Ishikawa (cell line): Measurements from ENCODE around the gene HES7.

Source experiments
- CEBPB ChIP-seq: IDR thresholded peaks from 2 replicates; pipeline ENCODE4 v1.6.1; 2012
- CREB1 ChIP-seq: IDR thresholded peaks from 2 replicates; pipeline ENCODE4 v1.6.1; 2012; ENCODE audit warnings: low read depth
- EGR1 ChIP-seq: IDR thresholded peaks from 2 replicates; pipeline ENCODE4 v1.6.1; 2012
- EP300 ChIP-seq: IDR thresholded peaks from 2 replicates; pipeline ENCODE4 v1.6.1; 2012; ENCODE audit warnings: borderline replicate concordance
- FOXM1 ChIP-seq: IDR thresholded peaks from 2 replicates; pipeline ENCODE4 v1.6.1; 2012; ENCODE audit warnings: low read depth, borderline replicate concordance
- NFIC ChIP-seq: IDR thresholded peaks from 2 replicates; pipeline ENCODE4 v1.6.1; 2012
- RAD21 ChIP-seq: IDR thresholded peaks from 2 replicates; pipeline ENCODE4 v1.6.1; 2012; ENCODE audit warnings: low read depth
- TAF1 ChIP-seq: IDR thresholded peaks from 2 replicates; pipeline ENCODE4 v1.6.1; 2012; ENCODE audit warnings: low read depth, mild to moderate bottlenecking
- TCF12 ChIP-seq: IDR thresholded peaks from 2 replicates; pipeline ENCODE4 v1.6.1; 2012; ENCODE audit warnings: low read depth
- TEAD4 ChIP-seq: IDR thresholded peaks from 2 replicates; pipeline ENCODE4 v1.6.1; 2012
- YY1 ChIP-seq: IDR thresholded peaks from 2 replicates; pipeline ENCODE4 v1.6.1; 2012; ENCODE audit warnings: low read depth
- ZBTB7A ChIP-seq: IDR thresholded peaks from 2 replicates; pipeline ENCODE4 v1.6.1; 2012; ENCODE audit warnings: low read depth
- TF ChIP-seq, protein P1 (sequence below): IDR thresholded peaks from 2 replicates; pipeline ENCODE4 v1.6.1; 2012; ENCODE audit warnings: low read depth, mild to moderate bottlenecking
- TF ChIP-seq, protein P2 (sequence below): IDR thresholded peaks from 2 replicates; pipeline ENCODE4 v1.6.1; 2012
- TF ChIP-seq, protein P3 (sequence below): IDR thresholded peaks from 2 replicates; pipeline ENCODE4 v1.6.1; 2012

HES7 gene

DNA sequence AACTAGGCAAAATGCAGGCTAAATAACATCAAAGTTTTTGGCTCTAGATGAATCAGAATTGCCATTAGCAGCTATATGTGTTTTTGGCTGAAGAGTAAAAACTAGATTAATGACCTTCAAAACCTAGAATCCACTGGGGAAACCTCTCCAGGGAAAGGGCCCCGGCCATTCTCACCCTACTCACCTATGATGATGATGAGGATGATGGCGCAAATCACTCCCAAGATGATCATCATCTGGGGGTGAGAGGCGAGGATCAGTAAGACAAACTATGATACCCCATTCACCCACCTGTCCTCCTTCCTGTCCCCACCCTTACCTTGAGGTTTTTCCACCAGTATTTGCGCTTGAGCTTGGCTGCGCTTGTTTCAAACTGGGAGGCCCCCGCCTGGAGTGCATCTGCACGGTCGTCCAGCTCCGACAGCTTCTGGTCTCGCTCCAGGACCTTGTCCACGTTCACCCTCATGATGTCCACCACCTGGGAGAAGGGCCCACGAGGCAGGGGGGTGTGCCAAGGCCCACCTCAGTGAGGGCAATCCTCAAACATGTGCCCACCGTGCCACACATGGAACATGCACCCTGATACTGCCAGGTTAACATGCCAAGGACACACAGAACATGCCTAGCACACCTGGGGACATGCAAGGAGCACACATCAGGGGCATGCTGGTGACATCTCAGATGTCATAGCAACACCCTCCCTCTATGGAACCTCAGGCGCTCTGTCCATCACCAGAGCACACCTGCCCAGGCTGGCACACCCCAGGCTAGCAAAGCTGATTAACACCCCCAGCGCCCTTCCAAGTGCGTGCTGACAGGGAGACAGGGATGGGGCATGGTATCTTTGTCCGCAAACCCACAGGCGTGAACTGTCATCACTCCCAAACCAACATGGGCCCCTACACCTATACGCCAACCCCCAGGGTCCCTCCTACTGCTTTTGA, 37.7 kb upstream of the HES7 start:
- TF ChIP-seq, protein P1, sequence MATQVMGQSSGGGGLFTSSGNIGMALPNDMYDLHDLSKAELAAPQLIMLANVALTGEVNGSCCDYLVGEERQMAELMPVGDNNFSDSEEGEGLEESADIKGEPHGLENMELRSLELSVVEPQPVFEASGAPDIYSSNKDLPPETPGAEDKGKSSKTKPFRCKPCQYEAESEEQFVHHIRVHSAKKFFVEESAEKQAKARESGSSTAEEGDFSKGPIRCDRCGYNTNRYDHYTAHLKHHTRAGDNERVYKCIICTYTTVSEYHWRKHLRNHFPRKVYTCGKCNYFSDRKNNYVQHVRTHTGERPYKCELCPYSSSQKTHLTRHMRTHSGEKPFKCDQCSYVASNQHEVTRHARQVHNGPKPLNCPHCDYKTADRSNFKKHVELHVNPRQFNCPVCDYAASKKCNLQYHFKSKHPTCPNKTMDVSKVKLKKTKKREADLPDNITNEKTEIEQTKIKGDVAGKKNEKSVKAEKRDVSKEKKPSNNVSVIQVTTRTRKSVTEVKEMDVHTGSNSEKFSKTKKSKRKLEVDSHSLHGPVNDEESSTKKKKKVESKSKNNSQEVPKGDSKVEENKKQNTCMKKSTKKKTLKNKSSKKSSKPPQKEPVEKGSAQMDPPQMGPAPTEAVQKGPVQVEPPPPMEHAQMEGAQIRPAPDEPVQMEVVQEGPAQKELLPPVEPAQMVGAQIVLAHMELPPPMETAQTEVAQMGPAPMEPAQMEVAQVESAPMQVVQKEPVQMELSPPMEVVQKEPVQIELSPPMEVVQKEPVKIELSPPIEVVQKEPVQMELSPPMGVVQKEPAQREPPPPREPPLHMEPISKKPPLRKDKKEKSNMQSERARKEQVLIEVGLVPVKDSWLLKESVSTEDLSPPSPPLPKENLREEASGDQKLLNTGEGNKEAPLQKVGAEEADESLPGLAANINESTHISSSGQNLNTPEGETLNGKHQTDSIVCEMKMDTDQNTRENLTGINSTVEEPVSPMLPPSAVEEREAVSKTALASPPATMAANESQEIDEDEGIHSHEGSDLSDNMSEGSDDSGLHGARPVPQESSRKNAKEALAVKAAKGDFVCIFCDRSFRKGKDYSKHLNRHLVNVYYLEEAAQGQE = no peak
- TF ChIP-seq ZBTB7A = no peak
- TF ChIP-seq, protein P2, sequence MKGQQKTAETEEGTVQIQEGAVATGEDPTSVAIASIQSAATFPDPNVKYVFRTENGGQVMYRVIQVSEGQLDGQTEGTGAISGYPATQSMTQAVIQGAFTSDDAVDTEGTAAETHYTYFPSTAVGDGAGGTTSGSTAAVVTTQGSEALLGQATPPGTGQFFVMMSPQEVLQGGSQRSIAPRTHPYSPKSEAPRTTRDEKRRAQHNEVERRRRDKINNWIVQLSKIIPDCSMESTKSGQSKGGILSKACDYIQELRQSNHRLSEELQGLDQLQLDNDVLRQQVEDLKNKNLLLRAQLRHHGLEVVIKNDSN = no peak
- TF ChIP-seq YY1 = no peak
- no peak for TF ChIP-seq FOXM1
- no peak for TF ChIP-seq CEBPB
- no peak for TF ChIP-seq TAF1
- TF ChIP-seq, protein P3, sequence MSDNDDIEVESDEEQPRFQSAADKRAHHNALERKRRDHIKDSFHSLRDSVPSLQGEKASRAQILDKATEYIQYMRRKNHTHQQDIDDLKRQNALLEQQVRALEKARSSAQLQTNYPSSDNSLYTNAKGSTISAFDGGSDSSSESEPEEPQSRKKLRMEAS = no peak
- TF ChIP-seq RAD21 = no peak
- TF ChIP-seq EP300 = no peak
- TF ChIP-seq TCF12 = no peak
- no peak for TF ChIP-seq EGR1

DNA sequence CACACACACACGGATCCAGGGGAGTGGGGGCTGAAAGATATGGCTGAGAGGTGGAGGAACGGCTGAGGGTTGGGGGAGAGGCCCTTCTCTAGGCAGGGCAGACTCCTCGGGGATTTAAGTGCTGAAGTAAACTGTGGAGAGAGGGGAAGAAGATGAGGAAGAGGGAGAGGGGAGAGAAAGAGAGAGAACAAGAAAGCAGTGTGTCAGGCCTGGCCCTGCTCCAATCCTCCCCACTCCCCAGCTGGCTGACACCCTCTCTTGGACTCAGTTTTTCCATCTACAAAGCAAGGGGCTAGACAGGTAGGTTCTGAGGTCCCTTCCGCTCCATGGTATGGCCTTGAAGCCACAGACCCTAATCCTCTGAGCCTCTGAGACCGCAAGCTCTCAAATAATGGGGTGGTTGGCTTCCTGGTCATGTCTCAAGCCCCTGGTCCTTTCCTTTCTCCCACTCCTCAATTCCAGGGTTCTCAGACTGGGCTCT, 36.9 kb upstream of the HES7 start:
- TF ChIP-seq TAF1 (no peak), EGR1 (no peak), NFIC (no peak), ZBTB7A (no peak), CEBPB (no peak), TEAD4 (no peak), TCF12 (no peak), CREB1 (no peak), FOXM1 (no peak), EP300 (no peak), RAD21 (no peak), YY1 (no peak)
- TF ChIP-seq, protein P3 = no peak
- TF ChIP-seq, protein P2 = no peak
- TF ChIP-seq, protein P1 = no peak

DNA sequence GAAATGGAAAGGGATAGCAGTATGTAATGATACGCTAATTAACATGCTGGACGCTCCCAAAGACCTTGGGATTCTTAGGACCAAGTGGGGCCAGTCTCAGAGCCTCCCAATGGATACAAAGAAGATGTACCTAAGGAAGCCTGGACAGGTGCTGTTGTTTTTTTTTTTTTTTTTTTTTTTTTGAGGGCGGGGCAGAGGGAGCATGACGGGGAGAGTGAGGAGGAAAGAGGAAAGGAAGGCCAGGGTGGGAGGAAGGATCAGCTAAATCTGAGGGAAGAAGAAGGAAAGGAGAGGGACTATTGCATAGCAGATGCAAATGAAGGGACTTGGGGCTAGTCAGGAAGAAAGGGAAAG, 36.3 kb upstream of the HES7 start:
- TF ChIP-seq CREB1 (no peak), TAF1 (no peak)

DNA sequence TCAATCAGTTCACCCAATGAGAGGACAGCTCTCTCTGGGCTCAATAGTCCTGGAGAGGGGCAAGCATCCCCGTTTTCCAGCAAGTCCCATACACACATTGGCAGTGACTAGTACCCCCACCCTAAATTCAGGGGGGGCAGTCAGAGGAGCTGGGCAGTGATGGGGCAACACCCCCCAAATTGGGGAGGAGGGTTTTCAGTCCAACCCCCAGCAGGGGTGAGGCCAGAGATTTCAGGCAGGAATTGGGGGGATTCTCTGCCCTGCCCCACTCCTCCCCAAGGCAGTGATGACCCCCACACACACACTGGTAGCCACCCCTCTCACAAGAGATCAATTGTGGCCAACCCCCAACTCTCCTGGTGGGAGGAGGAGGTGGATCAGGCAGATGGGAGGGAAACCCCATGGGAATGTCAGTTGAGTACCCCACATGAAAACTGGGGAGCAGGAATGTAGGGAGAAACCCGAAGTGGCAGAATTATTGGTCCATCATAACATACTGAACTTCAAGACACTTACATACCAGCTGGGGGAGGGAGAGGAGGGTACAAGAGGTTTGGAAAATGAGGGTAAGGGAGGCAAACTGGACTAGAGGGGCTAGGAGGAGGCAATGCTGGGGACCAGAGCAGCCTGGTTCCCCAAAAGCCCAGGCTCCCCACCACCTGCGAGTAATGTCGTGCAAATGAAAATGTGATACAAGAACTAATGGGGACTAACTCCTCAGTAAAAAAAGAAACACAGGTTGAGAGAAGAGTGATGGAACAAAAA, 35.7 kb upstream of the HES7 start:
- TF ChIP-seq RAD21 (no peak), TEAD4 (no peak), ZBTB7A (no peak), EP300 (no peak), FOXM1 (no peak)
- TF ChIP-seq, protein P2 = no peak
- TF ChIP-seq, protein P1 = no peak
